ENCODE results near the gene SLC25A24. TPM values are rescaled to one million over a fixed set of nuclear protein-coding genes. Genes with fewer than 3 reads are reported as not detected.

The SLC25A24 gene
- total RNA-seq, 1 donor from 2014 or later: 46.6 TPM

GRCh38 chr1:108085628-108086027 is 114.5 kb downstream of the SLC25A24 start:
- intact Hi-C loops (cut with DNase I): no loop called here
- DNase-seq: no peak

GRCh38 chr1:108084866-108085477 is 115.2 kb downstream of the SLC25A24 start:
- TF ChIP-seq CTCF (IDR thresholded peaks at IDR 0.05): no peak
- intact Hi-C loops (cut with DNase I): no loop called here
- ATAC-seq (no peak), DNase-seq (no peak)
- Histone ChIP-seq H3K27me3 (no peaks in the 10 kb centered on the region), H3K4me3 (no peak overlapping the region), H3K36me3 (no peaks in the 10 kb centered on the region), H3K9me3 (no peaks in the 10 kb centered on the region), H3K4me1 (no peaks in the 10 kb centered on the region), H3K27ac (no peak overlapping the region)

More at GRCh38 chr1:108085628-108086027, 114.5 kb downstream of the SLC25A24 start:
- Histone ChIP-seq H3K9me3 (no peaks in the 10 kb centered on the region), H3K36me3 (no peaks in the 10 kb centered on the region), H3K27ac (no peak overlapping the region), H3K4me1 (no peaks in the 10 kb centered on the region), H3K27me3 (no peaks in the 10 kb centered on the region), H3K4me3 (no peak overlapping the region)
- TF ChIP-seq CTCF (IDR thresholded peaks at IDR 0.05): no peak
- no peak for ATAC-seq

Other genes starting within 250 kb of the SLC25A24 start
- gene VAV3, start 235.2 kb downstream of the SLC25A24 start, total RNA-seq: 8.5 TPM
- not detected for gene NBPF4, start 43.7 kb upstream of the SLC25A24 start, total RNA-seq
- gene NBPF6, start 250.0 kb upstream of the SLC25A24 start, total RNA-seq: not detected

Data from upper lobe of right lung (tissue), 1 donor.